ENCODE data around the gene UBAP2.

DNA sequence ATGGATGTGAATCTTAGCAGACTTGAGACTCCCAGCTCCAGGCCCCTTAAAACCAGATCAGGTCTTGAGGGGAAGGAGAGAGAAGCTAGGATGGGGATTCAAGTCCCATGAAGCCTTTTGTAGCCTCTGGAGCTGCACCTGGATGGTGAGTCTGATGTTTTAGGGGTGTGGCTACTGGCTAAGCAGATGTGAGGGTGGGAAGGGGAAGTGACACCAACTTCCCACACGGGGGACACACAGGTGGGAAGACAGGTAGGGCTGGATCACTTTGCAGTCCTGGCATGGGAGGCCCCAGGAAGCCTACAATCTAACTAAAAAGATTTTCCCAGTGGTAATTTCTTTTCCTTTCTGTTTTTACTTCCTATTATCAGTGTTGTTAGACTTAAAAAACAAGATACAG lies 38.7 kb upstream of the UBAP2 start:
- TF ChIP-seq, protein P1, sequence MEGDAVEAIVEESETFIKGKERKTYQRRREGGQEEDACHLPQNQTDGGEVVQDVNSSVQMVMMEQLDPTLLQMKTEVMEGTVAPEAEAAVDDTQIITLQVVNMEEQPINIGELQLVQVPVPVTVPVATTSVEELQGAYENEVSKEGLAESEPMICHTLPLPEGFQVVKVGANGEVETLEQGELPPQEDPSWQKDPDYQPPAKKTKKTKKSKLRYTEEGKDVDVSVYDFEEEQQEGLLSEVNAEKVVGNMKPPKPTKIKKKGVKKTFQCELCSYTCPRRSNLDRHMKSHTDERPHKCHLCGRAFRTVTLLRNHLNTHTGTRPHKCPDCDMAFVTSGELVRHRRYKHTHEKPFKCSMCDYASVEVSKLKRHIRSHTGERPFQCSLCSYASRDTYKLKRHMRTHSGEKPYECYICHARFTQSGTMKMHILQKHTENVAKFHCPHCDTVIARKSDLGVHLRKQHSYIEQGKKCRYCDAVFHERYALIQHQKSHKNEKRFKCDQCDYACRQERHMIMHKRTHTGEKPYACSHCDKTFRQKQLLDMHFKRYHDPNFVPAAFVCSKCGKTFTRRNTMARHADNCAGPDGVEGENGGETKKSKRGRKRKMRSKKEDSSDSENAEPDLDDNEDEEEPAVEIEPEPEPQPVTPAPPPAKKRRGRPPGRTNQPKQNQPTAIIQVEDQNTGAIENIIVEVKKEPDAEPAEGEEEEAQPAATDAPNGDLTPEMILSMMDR (IDR thresholded peaks at IDR 0.05; ENCODE audit: low read length), result no peak
- TF ChIP-seq EZH2 (IDR thresholded peaks at IDR 0.05; ENCODE audit: borderline replicate concordance, low read length), result no peak

All from OCI-LY1 (cell line).